ENCODE data around the gene PCDHA1.
"Not testable (repeated sequence)": the region's sequence is repeated elsewhere in the genome, so short reads cannot be mapped to it uniquely, and the experiment has no call there.

The PCDHA1 gene

GRCh38 chr5:140840978-140841962, 55.3 kb downstream of the PCDHA1 start, which contains the start of gene PCDHA8:
TSS of gene PCDHA8 (plus strand) at chr5:140841187. CDS start at chr5:140841322, 135 bp downstream.
- no peaks in the 10 kb centered on the region for H3K4me1 ChIP-seq (ENCODE audit: control insufficient read depth, insufficient read depth, low read length)
- H3K36me3 ChIP-seq (ENCODE audit: insufficient read depth, low read length): no peaks in the 10 kb centered on the region
- H3K27me3 ChIP-seq (ENCODE audit: control insufficient read depth, insufficient read depth, low read length): no peaks in the 10 kb centered on the region
- no peak within 1 kb of the TSS for H3K4me2 ChIP-seq (ENCODE audit: low read length)
- no peak within 1 kb of the TSS for H3K4me3 ChIP-seq (ENCODE audit: low read length)
- no peaks in the 10 kb centered on the region for H3K9me3 ChIP-seq (replicated peaks; ENCODE audit: low read length)
- H3K9ac ChIP-seq (ENCODE audit: low read depth, low read length): no peak within 1 kb of the TSS

GRCh38 chr5:140842798-140843733, 57.1 kb downstream of the PCDHA1 start:
- H3K4me1 ChIP-seq (ENCODE audit: control insufficient read depth, insufficient read depth, low read length): no peaks in the 10 kb centered on the region

GRCh38 chr5:140848139-140849102, 62.5 kb downstream of the PCDHA1 start, which contains the start of gene PCDHA9:
TSS of gene PCDHA9 (plus strand) at chr5:140848382. CDS start at chr5:140848496, 114 bp downstream.
- H3K4me2 ChIP-seq (ENCODE audit: low read length); H3K9me3 ChIP-seq (replicated peaks; ENCODE audit: low read length); H3K4me1 ChIP-seq (ENCODE audit: control insufficient read depth, insufficient read depth, low read length); H3K9ac ChIP-seq (ENCODE audit: low read depth, low read length); H3K4me3 ChIP-seq (ENCODE audit: low read length); H3K36me3 ChIP-seq (ENCODE audit: insufficient read depth, low read length); H3K27me3 ChIP-seq (ENCODE audit: control insufficient read depth, insufficient read depth, low read length): not testable (repeated sequence)

More at GRCh38 chr5:140842798-140843733, 57.1 kb downstream of the PCDHA1 start:
- no peak overlapping the region for H3K9ac ChIP-seq (ENCODE audit: low read depth, low read length)
- H3K27me3 ChIP-seq (ENCODE audit: control insufficient read depth, insufficient read depth, low read length): no peaks in the 10 kb centered on the region
- H3K36me3 ChIP-seq (ENCODE audit: insufficient read depth, low read length): no peaks in the 10 kb centered on the region
- H3K4me3 ChIP-seq (ENCODE audit: low read length): no peak overlapping the region
- no peaks in the 10 kb centered on the region for H3K9me3 ChIP-seq (replicated peaks; ENCODE audit: low read length)
- no peak overlapping the region for H3K4me2 ChIP-seq (ENCODE audit: low read length)

GRCh38 chr5:140849831-140850634, 64.1 kb downstream of the PCDHA1 start:
- H3K4me3 ChIP-seq (ENCODE audit: low read length); H3K27me3 ChIP-seq (ENCODE audit: control insufficient read depth, insufficient read depth, low read length); H3K9me3 ChIP-seq (replicated peaks; ENCODE audit: low read length); H3K36me3 ChIP-seq (ENCODE audit: insufficient read depth, low read length); H3K4me1 ChIP-seq (ENCODE audit: control insufficient read depth, insufficient read depth, low read length); H3K9ac ChIP-seq (ENCODE audit: low read depth, low read length); H3K4me2 ChIP-seq (ENCODE audit: low read length): not testable (repeated sequence)

- Histone ChIP-seq H3K9ac (ENCODE audit: low read depth, low read length) (no peak within 1 kb of the TSS), H3K4me3 (ENCODE audit: low read length) (no peak within 1 kb of the TSS), H3K4me2 (ENCODE audit: low read length) (no peak within 1 kb of the TSS), H3K27me3 (ENCODE audit: control insufficient read depth, insufficient read depth, low read length) (no peaks in the 10 kb centered on the region), H3K36me3 (ENCODE audit: insufficient read depth, low read length) (no peaks in the 10 kb centered on the region), H3K9me3 (replicated peaks; ENCODE audit: low read length) (no peaks in the 10 kb centered on the region), H3K4me1 (ENCODE audit: control insufficient read depth, insufficient read depth, low read length) (no peaks in the 10 kb centered on the region)
These were observed 70.1 kb downstream of the PCDHA1 start, which contains the start of gene PCDHA10 for GRCh38 chr5:140855772-140856674. TSS of gene PCDHA10 (plus strand) at chr5:140855897. CDS start at chr5:140856049, 152 bp downstream.

- Histone ChIP-seq H3K27me3 (ENCODE audit: control insufficient read depth, insufficient read depth, low read length) (no peaks in the 10 kb centered on the region), H3K4me2 (ENCODE audit: low read length) (no peak overlapping the region), H3K4me1 (ENCODE audit: control insufficient read depth, insufficient read depth, low read length) (no peaks in the 10 kb centered on the region), H3K9me3 (replicated peaks; ENCODE audit: low read length) (peaks cover 6% of the 10 kb centered on the region), H3K4me3 (ENCODE audit: low read length) (no peak overlapping the region), H3K36me3 (ENCODE audit: insufficient read depth, low read length) (no peaks in the 10 kb centered on the region), H3K9ac (ENCODE audit: low read depth, low read length) (no peak overlapping the region)
These were observed 71.4 kb downstream of the PCDHA1 start for GRCh38 chr5:140857177-140857986.

- no peaks in the 10 kb centered on the region for H3K27me3 ChIP-seq (ENCODE audit: control insufficient read depth, insufficient read depth, low read length)
- H3K4me2 ChIP-seq (ENCODE audit: low read length): no peak overlapping the region
- H3K4me3 ChIP-seq (ENCODE audit: low read length): no peak overlapping the region
- H3K4me1 ChIP-seq (ENCODE audit: control insufficient read depth, insufficient read depth, low read length): no peaks in the 10 kb centered on the region
- no peak overlapping the region for H3K9ac ChIP-seq (ENCODE audit: low read depth, low read length)
- H3K9me3 ChIP-seq (replicated peaks; ENCODE audit: low read length): peaks cover 6% of the 10 kb centered on the region
- no peaks in the 10 kb centered on the region for H3K36me3 ChIP-seq (ENCODE audit: insufficient read depth, low read length)
These were observed 72.0 kb downstream of the PCDHA1 start for GRCh38 chr5:140857987-140858240.

GRCh38 chr5:140862441-140863295, 76.7 kb downstream of the PCDHA1 start:
- no peak overlapping the region for H3K4me3 ChIP-seq (ENCODE audit: low read length)
- no peak overlapping the region for H3K9ac ChIP-seq (ENCODE audit: low read depth, low read length)
- H3K36me3 ChIP-seq (ENCODE audit: insufficient read depth, low read length): no peaks in the 10 kb centered on the region
- H3K27me3 ChIP-seq (ENCODE audit: control insufficient read depth, insufficient read depth, low read length): no peaks in the 10 kb centered on the region
- no peaks in the 10 kb centered on the region for H3K4me1 ChIP-seq (ENCODE audit: control insufficient read depth, insufficient read depth, low read length)
- H3K4me2 ChIP-seq (ENCODE audit: low read length): no peak overlapping the region
- peaks cover 6% of the 10 kb centered on the region for H3K9me3 ChIP-seq (replicated peaks; ENCODE audit: low read length)
